CD14-positive monocyte (primary cell): ENCODE measurements around the gene SSPN. TPM values are rescaled to one million over a fixed set of nuclear protein-coding genes. Genes with fewer than 3 reads are reported as not detected.

Source experiments
- DNase-seq, 3 donors: peaks; one replicate each; pipeline ENCODE4 v3.0.0-alpha.2; 2011 to 2022
- H2AFZ ChIP-seq: 2 replicates; pipeline ENCODE4 v1.6.0; 2012; ENCODE audit warnings: mild to moderate bottlenecking, low read depth, low read length, inconsistent platforms; ENCODE audit not compliant: insufficient read depth, poor library complexity, severe bottlenecking
- H3K27ac ChIP-seq, 2 donors: 1 replicate in 1 of 2; 2 replicates in 1 of 2; pipeline ENCODE4 v1.5.1; 2012 to 2013; ENCODE audit warnings: low read length in 2 of 2, control low read depth in 1 of 2, inconsistent platforms in 1 of 2, low read depth in 1 of 2, mild to moderate bottlenecking in 1 of 2
- H3K27me3 ChIP-seq, 2 donors: one replicate each; pipeline versions ENCODE4 v1.6.0 to v1.6.1; 2011 to 2013; ENCODE audit warnings: low read length in 2 of 2; ENCODE audit not compliant: control insufficient read depth in 2 of 2, insufficient read depth in 2 of 2
- H3K36me3 ChIP-seq, 2 donors: replicated peaks in 1 of 2; 1 replicate in 1 of 2; 2 replicates in 1 of 2; pipeline versions ENCODE4 v1.5.1 to v1.6.1; 2012 to 2013; ENCODE audit warnings: low read length in 2 of 2, control low read depth in 1 of 2, inconsistent platforms in 1 of 2, mild to moderate bottlenecking in 1 of 2; ENCODE audit not compliant: insufficient read depth in 2 of 2, control insufficient read depth in 1 of 2
- H3K4me1 ChIP-seq, 2 donors: 1 replicate in 1 of 2; 2 replicates in 1 of 2; pipeline versions ENCODE4 v1.5.1 to v1.6.1; 2012 to 2013; ENCODE audit warnings: low read length in 2 of 2, control low read depth in 1 of 2, inconsistent platforms in 1 of 2, mild to moderate bottlenecking in 1 of 2, moderate library complexity in 1 of 2; ENCODE audit not compliant: insufficient read depth in 2 of 2, control insufficient read depth in 1 of 2
- H3K4me2 ChIP-seq: replicated peaks from 2 replicates; pipeline ENCODE3; 2012; ENCODE audit warnings: low read length, moderate library complexity, mild to moderate bottlenecking; ENCODE audit not compliant: poor library complexity, severe bottlenecking; ENCODE audit errors: extremely low read depth
- H3K4me3 ChIP-seq, 3 experiments: fragments of 200-600 bp in 1 of 3; sonication (generic) in 1 of 3; replicated peaks in 1 of 3; 1 replicate in 2 of 3; 2 replicates in 1 of 3; pipeline ENCODE4 v1.5.1; 2011 to 2013; ENCODE audit warnings: low read length in 3 of 3, mild to moderate bottlenecking in 3 of 3, control low read depth in 2 of 3, low read depth in 2 of 3, inconsistent platforms in 1 of 3, moderate library complexity in 1 of 3
- H3K79me2 ChIP-seq: 2 replicates; pipeline ENCODE4 v1.6.0; 2012; ENCODE audit warnings: mild to moderate bottlenecking, control low read depth, inconsistent platforms, low read length, moderate library complexity; ENCODE audit not compliant: insufficient read depth
- H3K9ac ChIP-seq: 2 replicates; pipeline ENCODE4 v1.6.0; 2017; ENCODE audit warnings: low read length, mild to moderate bottlenecking; ENCODE audit not compliant: insufficient read depth, poor library complexity, severe bottlenecking
- H3K9me3 ChIP-seq, 2 donors: replicated peaks in 1 of 2; 1 replicate in 1 of 2; 2 replicates in 1 of 2; pipeline versions ENCODE4 v1.5.1 to v1.6.1; 2012 to 2013; ENCODE audit warnings: low read length in 2 of 2, control low read depth in 1 of 2; ENCODE audit not compliant: control insufficient read depth in 1 of 2, insufficient read depth in 1 of 2
- H4K20me1 ChIP-seq: 2 replicates; pipeline ENCODE4 v1.6.0; 2012; ENCODE audit warnings: mild to moderate bottlenecking, low read length, control low read depth, moderate library complexity; ENCODE audit not compliant: insufficient read depth
- H3K27ac Mint-ChIP-seq, 7 donors: one replicate each; pipeline ENCODE4 v1.8.0; 2020; ENCODE audit warnings: mild to moderate bottlenecking in 7 of 7, mixed read lengths in 7 of 7, moderate library complexity in 6 of 7, inconsistent platforms in 2 of 7
- H3K27me3 Mint-ChIP-seq, 3 donors: one replicate each; pipeline ENCODE4 v1.8.0; 2021 to 2022; ENCODE audit warnings: low read depth in 3 of 3, mild to moderate bottlenecking in 3 of 3, mixed read lengths in 3 of 3, moderate library complexity in 3 of 3, inconsistent platforms in 1 of 3
- H3K36me3 Mint-ChIP-seq, 2 donors: one replicate each; pipeline ENCODE4 v1.8.0; 2020; ENCODE audit warnings: mixed read lengths in 2 of 2, inconsistent platforms in 1 of 2, mild to moderate bottlenecking in 1 of 2
- H3K4me1 Mint-ChIP-seq: one replicate; pipeline ENCODE4 v1.8.0; 2020; ENCODE audit warnings: mild to moderate bottlenecking, mixed read lengths
- H3K4me3 Mint-ChIP-seq, 2 donors: one replicate each; pipeline ENCODE4 v1.8.0; 2020; ENCODE audit warnings: mild to moderate bottlenecking in 2 of 2, mixed read lengths in 2 of 2, moderate library complexity in 1 of 2
- H3K9me3 Mint-ChIP-seq, 7 donors: one replicate each; pipeline ENCODE4 v1.8.0; 2020 to 2022; ENCODE audit warnings: mixed read lengths in 7 of 7, mild to moderate bottlenecking in 6 of 7, moderate library complexity in 6 of 7, inconsistent platforms in 2 of 7
- WGBS: methylation state at CpG from one replicate; pipeline ENCODE4 v1.1.5; 2013; ENCODE audit warnings: missing lambda C conversion rate; ENCODE audit not compliant: insufficient coverage; 5-methylcytosine and 5-hydroxymethylcytosine counted together
- intact Hi-C, 2 donors: fragments of 100-400 bp; cut with micrococcal nuclease; formaldehyde crosslinking; loops; one replicate each; pipeline versions ENCODE4 v1.15.0 to v1.15.1; 2023
- polyA plus RNA-seq, 3 donors: library from polyadenylated mRNA; depleted of rRNA in 1 of 3; unstranded in 2 of 3; stranded (reverse) in 1 of 3; fragments of 300-500 nt in 2 of 3; fragments of >200 nt in 1 of 3; fragmentation: Illumina TruSeq in 2 of 3; gene quantifications; 1 replicate in 2 of 3; 2 replicates in 1 of 3; pipeline ENCODE4 v1.2.3, GENCODE V29; 2012 to 2021
- TF ChIP-seq, protein P1 (sequence below): fragments of 200-600 bp; IDR thresholded peaks from one replicate; pipeline ENCODE4 v1.8.0; 2022; ENCODE audit warnings: antibody characterized with exemption, mild to moderate bottlenecking

SSPN gene
- polyA plus RNA-seq, 3 donors: 0.15 TPM; not detected in 2

DNA sequence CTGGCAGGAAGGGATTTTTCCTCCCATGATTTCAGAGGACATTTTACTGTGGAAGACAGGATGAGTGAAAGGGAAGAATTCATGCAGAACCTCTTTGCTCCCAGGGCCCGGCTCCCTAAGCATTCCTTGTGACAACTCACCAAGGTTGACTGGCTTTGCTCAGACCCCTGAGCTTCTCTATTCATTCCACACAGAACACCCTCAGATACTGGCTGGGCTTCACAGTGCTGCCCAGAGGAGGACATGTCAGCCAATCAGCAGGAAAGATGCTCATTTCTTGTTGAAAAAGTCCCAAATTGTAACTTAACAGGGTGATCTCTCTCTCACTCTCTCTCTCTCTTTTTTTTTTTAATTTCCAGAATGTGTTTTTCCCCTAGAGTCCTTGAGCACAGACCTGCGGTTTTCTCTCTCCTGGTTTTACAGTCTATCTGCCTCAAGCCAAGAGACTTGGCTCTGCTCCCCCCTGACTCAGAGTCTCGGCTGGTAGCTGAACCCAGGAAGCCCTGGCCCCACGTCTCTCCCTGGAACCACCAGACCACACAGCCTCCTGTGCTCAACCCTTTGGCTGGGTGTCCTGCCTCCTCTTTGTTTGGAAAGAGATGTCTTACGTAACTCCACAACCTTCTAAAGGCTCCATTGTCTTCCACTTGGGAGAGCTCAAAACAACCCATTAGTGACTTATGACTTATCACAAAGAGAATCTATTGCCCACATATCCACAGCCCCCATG is 43.9 kb downstream of the SSPN start:
- no peak for DNase-seq
- H3K9me3 ChIP-seq: no peaks in the 10 kb centered on the region
- WGBS: 36% methylated on average over 4 of the region's 5 CpGs
- Mint-ChIP-seq H3K27ac (peak overlapping the region in 1 of 7 donors; percentile 77), H3K4me1 (peaks cover 4% of the 10 kb centered on the region), H3K9me3 (peaks cover 0 to 2% (median 0%) of the 10 kb centered on the region in 7 donors), H3K36me3 (no peaks in the 10 kb centered on the region), H3K4me3 (no peak overlapping the region), H3K27me3 (peaks cover 4 to 5% (median 5%) of the 10 kb centered on the region in 3 donors)
- H3K27me3 ChIP-seq: no peaks in the 10 kb centered on the region
- H4K20me1 ChIP-seq: no peaks in the 10 kb centered on the region
- intact Hi-C loops: no loop called here
- no peak overlapping the region for H3K4me2 ChIP-seq
- no peak overlapping the region for H3K9ac ChIP-seq
- no peaks in the 10 kb centered on the region for H3K79me2 ChIP-seq
- no peak overlapping the region for H3K27ac ChIP-seq
- H2AFZ ChIP-seq: no peak overlapping the region
- H3K36me3 ChIP-seq: no peaks in the 10 kb centered on the region
- H3K4me1 ChIP-seq: peaks cover 0 to under 1% of the 10 kb centered on the region in 2 donors
- no peak overlapping the region for H3K4me3 ChIP-seq
- TF ChIP-seq, protein P1, sequence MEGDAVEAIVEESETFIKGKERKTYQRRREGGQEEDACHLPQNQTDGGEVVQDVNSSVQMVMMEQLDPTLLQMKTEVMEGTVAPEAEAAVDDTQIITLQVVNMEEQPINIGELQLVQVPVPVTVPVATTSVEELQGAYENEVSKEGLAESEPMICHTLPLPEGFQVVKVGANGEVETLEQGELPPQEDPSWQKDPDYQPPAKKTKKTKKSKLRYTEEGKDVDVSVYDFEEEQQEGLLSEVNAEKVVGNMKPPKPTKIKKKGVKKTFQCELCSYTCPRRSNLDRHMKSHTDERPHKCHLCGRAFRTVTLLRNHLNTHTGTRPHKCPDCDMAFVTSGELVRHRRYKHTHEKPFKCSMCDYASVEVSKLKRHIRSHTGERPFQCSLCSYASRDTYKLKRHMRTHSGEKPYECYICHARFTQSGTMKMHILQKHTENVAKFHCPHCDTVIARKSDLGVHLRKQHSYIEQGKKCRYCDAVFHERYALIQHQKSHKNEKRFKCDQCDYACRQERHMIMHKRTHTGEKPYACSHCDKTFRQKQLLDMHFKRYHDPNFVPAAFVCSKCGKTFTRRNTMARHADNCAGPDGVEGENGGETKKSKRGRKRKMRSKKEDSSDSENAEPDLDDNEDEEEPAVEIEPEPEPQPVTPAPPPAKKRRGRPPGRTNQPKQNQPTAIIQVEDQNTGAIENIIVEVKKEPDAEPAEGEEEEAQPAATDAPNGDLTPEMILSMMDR: no peak

DNA sequence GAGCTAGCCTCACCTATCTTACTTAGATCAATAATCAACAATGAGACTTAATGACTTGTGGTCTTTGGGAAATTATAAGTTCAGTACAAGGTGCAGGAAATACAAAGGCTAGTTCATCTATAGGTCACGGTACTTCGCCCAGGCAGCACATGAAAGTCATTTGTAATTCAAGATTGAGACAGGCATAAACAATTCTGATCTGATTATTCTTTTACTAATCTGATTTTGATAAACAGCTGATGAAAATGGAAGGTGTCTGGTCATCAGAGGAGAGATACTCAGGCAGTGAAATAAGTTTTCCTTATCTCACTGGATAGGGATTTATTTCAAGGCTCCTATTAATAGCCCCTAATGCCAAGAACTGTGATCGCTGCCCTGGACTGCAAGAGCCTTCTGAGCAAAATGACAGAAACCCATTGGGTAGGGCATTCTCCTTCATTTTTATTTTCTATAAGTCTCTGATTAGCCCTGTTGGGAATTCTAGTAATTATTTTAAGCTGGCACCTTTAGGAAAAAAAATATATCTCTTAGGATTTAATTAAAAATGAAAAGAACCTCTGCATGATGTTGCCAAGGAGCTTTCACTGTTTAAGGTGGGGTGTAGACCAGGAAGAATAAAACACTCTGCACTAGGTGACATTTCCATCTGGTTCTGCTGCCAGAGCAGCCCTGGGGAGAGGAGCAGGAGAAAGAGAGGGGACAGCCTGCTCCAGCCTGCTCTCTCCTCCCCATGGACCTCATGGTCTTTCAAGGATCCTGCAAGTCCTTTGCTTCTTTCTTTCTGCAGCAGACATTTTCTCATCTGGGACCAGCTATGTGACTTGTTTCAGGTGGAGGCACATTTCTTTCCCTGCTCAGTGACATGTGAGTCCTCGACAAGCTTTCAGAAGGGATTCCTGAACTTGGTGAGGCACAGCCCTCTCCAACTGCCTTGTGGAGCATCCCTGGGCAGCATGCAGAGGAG is 44.8 kb downstream of the SSPN start:
- Histone ChIP-seq H3K27me3 (no peaks in the 10 kb centered on the region), H2AFZ (no peak overlapping the region), H3K9me3 (no peaks in the 10 kb centered on the region), H3K36me3 (no peaks in the 10 kb centered on the region), H3K79me2 (no peaks in the 10 kb centered on the region), H4K20me1 (no peaks in the 10 kb centered on the region), H3K4me2 (no peak overlapping the region), H3K27ac (no peak overlapping the region), H3K9ac (no peak overlapping the region), H3K4me3 (no peak overlapping the region), H3K4me1 (peaks cover 0 to 8% of the 10 kb centered on the region in 2 donors)
- TF ChIP-seq, protein P1: no peak
- Mint-ChIP-seq H3K9me3 (peaks cover 0 to 2% (median 0%) of the 10 kb centered on the region in 7 donors), H3K27me3 (peaks cover 4 to 5% (median 5%) of the 10 kb centered on the region in 3 donors), H3K27ac (no peak overlapping the region), H3K4me1 (peaks cover 5% of the 10 kb centered on the region), H3K4me3 (no peak overlapping the region), H3K36me3 (no peaks in the 10 kb centered on the region)
- intact Hi-C loops: no loop called here
- no CpG with 5 or more reads among the region's 4 CpGs for WGBS
- DNase-seq: no peak
